Measurements from ENCODE around the gene ZBED1. TPM values are rescaled to one million over a fixed set of nuclear protein-coding genes. Genes with fewer than 3 reads are reported as not detected.

The ZBED1 gene
- total RNA-seq, 1 experiment from 2014 or later, result 45.1 TPM

- TF ChIP-seq CTCF (IDR thresholded peaks at IDR 0.05), result no peak
These were observed 42.2 kb upstream of the ZBED1 start (continued) for GRCh38 chrX:2542826-2543521.

- DNase-seq (ENCODE audit: low spot score), result no peak
- H3K4me3 Mint-ChIP-seq, result no peak overlapping the region
These were observed 40.8 kb upstream of the ZBED1 start for GRCh38 chrX:2541603-2542002.

GRCh38 chrX:2540426-2540947 lies 39.7 kb upstream of the ZBED1 start:
- peaks cover 9% of the 10 kb centered on the region for H3K36me3 Mint-ChIP-seq
- H3K27ac Mint-ChIP-seq, result no peak overlapping the region
- ChIA-PET CTCF (no interaction called here), POLR2A (no interaction called here)
- H3K4me1 Mint-ChIP-seq, result peaks cover 12% of the 10 kb centered on the region
- H3K9me3 Mint-ChIP-seq, result peaks cover 19% of the 10 kb centered on the region
- DNase-seq (ENCODE audit: low spot score) (no peak), ATAC-seq (no peak)
- H3K27me3 Mint-ChIP-seq (ENCODE audit: low read depth), result no peaks in the 10 kb centered on the region; the same call in 1 of the 2 replicates
- no peak overlapping the region for H3K4me3 Mint-ChIP-seq
- TF ChIP-seq ZNF121 (CRISPR knock-in tag; IDR thresholded peaks at IDR 0.05), result no peak
- TF ChIP-seq SMAD4 (CRISPR knock-in tag; IDR thresholded peaks at IDR 0.05), result no peak
- TF ChIP-seq TEAD1 (CRISPR knock-in tag; IDR thresholded peaks at IDR 0.05), result no peak
- no peak for TF ChIP-seq NFE2L1 (CRISPR knock-in tag; IDR thresholded peaks at IDR 0.05)
- TF ChIP-seq ZNF425 (CRISPR knock-in tag; conservative IDR thresholded peaks at IDR 0.05), result no peak
- no peak for TF ChIP-seq ZNF396 (CRISPR knock-in tag; IDR thresholded peaks at IDR 0.05; ENCODE audit: borderline replicate concordance)
- no peak for TF ChIP-seq MYBL2 (CRISPR knock-in tag; IDR thresholded peaks at IDR 0.05)
- TF ChIP-seq E2F5 (CRISPR knock-in tag; IDR thresholded peaks at IDR 0.05), result no peak
- TF ChIP-seq CBFB (CRISPR knock-in tag; IDR thresholded peaks at IDR 0.05; ENCODE audit: low read depth), result no peak
- TF ChIP-seq OVOL2 (CRISPR knock-in tag; IDR thresholded peaks at IDR 0.05; ENCODE audit: borderline replicate concordance), result no peak
- TF ChIP-seq CTCF (IDR thresholded peaks at IDR 0.05), result no peak

More at GRCh38 chrX:2541603-2542002, 40.8 kb upstream of the ZBED1 start:
- POLR2A ChIA-PET, result no interaction called here
- Mint-ChIP-seq H3K27me3 (ENCODE audit: low read depth) (no peaks in the 10 kb centered on the region; the same call in 1 of the 2 replicates), H3K27ac (no peak overlapping the region), H3K4me1 (peaks cover 12% of the 10 kb centered on the region), H3K9me3 (peaks cover 30% of the 10 kb centered on the region), H3K36me3 (peaks cover 21% of the 10 kb centered on the region)
- CTCF ChIA-PET, result no interaction called here
- TF ChIP-seq ATF2 (CRISPR knock-in tag; IDR thresholded peaks at IDR 0.05; ENCODE audit: borderline replicate concordance, low read depth), result no peak
- ATAC-seq, result no peak
